Measurements from ENCODE around the gene NUP214.

Gene NUP214

GRCh38 chr9:131279863-131280570, 154.6 kb downstream of the NUP214 start:
- DNase-seq (ENCODE audit: low read depth), result no peak
- no peak overlapping the region for H3K4me3 ChIP-seq (ENCODE audit: low read depth, low read length)

GRCh38 chr9:131280660-131281059, 155.3 kb downstream of the NUP214 start:
- no peak for DNase-seq (ENCODE audit: low read depth)
- H3K4me3 ChIP-seq (ENCODE audit: low read depth, low read length), result no peak overlapping the region

GRCh38 chr9:131281119-131281965, 156.0 kb downstream of the NUP214 start:
- DNase-seq (ENCODE audit: low read depth), result no peak

DNA sequence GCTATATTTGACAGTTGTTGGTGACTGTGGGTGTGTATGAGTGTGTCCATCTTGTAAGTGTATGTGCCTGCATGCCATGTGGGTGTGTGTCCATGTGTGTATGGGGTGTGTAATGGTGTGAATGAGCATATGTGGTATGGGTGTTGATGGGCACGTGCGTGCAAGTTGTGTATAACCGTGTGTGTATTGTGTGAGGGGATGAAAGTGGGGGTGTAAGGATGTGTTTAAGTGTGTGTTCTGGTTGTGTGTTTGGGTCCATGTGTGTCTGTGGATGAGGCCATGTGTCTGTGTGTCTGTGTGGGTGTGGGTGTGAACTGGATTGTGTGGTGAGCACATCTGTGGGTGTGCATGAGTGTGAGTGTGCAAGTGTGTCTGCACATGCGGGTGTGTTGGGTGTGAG, 156.8 kb downstream of the NUP214 start:
- DNase-seq (ENCODE audit: low read depth), result no peak
- no peak overlapping the region for H3K4me3 ChIP-seq (ENCODE audit: low read depth, low read length)

More at GRCh38 chr9:131281119-131281965, 156.0 kb downstream of the NUP214 start:
- no peak overlapping the region for H3K4me3 ChIP-seq (ENCODE audit: low read depth, low read length)

GRCh38 chr9:131282688-131283422, 157.5 kb downstream of the NUP214 start:
- DNase-seq (ENCODE audit: low read depth), result no peak
- peak overlapping the region; percentile 5 for H3K4me3 ChIP-seq (ENCODE audit: low read depth, low read length)
